Activated CD8-positive, alpha-beta memory T cell treated with anti-CD3 and anti-CD28 coated beads, Interleukin-2, amount 50 U/mL, for 4 hours (primary cell): ENCODE measurements around the gene GLRX5.

Experiments
- DNase-seq: peaks from one replicate; pipeline ENCODE4 v3.0.0-alpha.2; 2020

The GLRX5 gene

DNA sequence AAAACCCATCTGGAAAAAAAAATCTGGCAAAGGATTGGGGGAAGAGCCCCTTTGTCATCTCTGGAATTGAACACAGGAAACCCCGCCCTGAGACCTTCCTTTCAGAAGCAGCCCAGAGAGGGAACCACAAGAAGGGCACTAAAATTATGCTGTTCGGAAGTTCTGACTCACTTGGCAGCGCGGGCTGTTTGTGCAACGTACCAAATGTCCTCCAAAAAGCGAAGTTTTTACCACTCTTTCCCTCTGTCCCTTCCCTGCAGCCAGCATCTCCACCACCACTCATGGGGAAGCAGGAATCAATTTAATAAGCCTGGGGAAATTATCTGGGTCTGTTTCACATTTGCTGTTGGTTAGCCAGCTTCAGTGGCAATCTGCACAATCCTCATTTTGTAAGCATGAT is 15.2 kb upstream of the GLRX5 start:
- DNase-seq, result peak; percentile 67

DNA sequence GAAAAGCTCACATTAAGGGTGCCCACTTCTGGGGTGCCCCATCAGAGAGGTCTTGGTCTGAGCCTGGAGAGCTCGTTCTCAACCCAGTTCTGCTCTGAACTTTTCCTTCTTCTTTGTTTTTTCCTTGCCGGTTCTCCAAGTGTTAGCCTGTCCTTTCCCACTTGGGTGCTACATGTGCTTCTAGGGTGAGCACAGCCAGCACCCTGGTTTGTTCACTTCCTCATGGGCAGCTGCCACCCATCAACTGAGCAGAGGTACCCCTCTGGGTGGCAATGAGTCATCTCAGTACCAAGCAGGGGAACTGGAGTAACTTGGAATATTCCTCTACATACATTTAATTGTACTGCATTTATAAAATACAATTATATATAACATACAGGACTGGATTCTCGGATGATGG is 14.5 kb upstream of the GLRX5 start:
- peak; percentile 20 for DNase-seq

DNA sequence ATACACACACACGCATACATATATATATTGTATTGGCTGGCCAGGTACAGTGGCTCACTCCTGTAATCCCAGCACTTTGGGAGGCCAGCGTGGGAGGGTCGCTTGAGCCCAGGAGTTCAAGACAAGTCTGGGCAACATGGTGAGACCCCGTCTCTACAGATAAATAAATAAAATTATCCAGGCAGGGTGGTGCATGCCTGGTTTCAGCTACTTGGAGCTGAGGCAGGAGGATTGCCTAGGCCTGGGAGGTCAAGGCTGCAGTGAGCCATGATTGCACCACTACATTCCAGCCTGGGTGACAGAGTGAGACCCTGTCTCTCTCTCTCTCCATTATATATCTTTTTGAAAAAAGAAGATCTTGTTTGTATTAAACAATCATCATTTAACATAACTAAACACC is 13.8 kb upstream of the GLRX5 start:
- DNase-seq, result no peak

DNA sequence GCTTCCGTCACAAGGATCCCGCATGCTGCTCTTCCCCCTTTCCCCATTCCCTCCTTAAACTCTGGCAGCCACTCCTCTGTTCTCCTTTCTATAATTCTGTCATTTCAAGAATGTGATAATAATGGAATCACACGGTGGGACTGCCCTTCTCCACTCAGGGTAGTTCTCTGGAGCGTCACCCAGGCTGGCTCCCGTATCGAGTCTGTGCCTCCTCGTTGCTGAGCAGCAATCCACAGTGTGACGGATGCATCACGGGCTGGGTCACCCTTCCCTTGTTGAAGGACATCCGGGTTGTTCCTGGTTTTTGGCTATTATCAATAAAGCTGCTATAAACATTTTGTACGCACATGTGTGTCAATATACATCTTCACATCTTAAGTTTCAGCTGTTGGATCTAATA is 12.7 kb upstream of the GLRX5 start:
- DNase-seq, result no peak

DNA sequence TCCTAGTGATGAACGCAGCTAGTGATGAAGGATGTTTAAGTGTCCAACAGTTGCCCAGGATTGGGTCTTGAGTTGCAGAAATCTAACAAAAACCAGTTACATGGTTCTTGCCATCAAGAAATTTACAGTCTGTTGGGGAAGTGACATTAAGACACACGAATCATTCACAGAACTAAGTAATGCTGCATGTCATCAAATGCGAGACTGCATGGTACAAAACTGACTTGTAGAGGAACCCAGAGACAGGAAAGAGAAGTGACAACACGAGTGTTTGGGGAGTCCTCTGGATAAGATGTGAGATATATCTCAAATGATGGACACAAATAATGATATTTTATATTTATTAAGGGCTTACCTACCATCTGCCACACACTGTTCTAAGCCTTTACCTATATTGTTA is 12.3 kb upstream of the GLRX5 start:
- DNase-seq, result no peak

DNA sequence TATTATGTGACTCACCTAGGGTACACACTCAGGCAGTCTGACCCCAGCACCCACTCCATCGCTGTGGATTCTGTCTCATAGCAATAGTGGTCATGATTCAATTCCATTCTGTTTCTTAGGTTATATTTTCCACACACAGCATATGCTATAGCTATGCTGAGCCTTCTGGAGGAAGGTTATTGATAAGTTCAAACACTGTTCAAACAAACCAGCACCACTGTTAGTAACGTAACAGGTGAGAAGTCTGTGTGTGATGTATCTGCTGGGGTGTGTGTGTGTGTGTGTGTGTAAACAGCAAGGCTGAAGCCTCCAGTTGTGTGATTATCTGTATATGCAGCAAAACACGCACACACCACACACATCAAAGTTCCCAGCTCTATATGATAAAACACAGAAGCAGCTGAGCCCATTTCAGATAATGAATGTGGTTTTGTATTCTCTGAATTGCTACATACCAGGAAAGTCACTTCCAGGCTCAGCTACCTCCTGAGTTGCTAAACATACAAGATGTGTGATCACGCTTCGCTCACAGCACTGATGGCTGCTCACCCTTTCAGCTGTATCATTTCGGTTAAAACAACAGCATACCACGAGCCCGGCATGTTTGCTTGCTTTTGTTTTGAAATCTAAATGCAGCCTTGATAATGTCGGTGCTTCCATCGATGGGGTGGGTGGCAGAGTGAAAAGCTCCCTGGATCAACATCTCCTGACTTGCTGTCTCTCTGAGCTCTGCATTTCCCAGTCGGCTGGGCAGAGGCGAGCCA is 11.6 kb upstream of the GLRX5 start:
- DNase-seq, result peak; percentile 30

DNA sequence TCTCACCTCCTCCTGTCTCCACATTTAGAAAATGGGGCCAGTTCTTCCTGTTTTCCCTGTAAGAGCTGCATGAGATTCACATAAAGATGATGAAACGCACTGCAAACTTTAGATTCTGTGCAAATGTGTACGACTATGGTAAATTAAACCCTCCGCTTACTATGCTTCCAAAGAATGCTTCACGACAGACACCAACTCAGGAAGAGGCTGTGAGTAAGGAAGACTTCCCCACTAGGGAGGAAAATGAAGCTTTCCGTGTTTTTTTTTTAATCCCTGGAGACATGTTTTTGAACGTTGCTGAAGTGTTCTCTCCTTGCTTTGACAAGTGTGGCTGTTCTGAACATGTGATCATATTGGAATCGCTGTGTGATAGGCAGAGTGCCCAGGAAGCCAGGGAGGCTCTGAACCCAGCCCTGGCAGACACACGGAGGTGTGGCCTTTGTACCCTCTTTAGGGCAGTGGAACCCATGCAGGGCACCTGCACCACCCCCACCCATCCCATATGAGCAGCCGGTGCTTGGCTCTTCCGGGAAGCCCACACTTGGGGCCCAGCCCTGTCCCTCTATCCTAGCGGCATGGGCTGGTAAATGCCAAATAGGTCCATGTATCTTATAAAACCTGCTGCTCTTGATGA is 10.9 kb upstream of the GLRX5 start:
- DNase-seq, result peak; percentile 17

DNA sequence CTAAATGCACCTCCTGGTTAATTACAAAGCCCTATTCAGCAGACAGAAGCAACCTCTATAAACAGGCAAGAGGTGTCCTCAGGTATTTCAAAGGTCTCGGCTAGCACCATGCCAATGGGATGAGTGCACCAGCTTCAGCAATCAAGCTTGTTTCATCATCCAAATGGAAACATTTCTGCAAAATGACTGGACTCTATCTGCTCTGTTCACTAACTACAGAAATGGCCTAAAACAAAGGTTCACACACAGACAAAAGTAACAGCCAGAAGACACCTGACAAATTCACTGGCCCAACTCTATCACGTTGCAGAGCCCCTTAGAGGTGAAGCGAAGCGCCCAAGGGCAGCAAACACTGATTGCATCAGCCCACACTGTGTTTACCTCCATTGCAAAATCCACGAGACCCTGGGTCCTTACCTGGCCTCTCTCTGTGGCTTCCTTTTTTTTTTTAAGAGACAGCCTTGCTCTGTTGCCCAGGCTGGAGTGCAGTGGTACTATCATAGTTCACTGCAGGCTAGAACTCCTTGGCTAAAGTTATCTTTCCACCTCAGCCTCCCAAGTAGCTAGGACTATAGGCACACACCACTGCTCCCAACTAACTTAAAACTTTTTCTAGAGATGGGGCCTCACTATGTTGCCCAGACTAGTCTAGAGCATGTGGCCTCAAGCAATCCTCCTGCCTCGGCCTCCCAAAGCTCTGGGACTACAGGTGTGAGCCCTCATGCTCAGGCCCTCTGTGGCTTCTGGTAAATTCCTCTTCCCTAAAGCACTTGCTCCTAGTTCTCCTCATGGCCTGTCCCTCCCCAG is 9.9 kb upstream of the GLRX5 start:
- DNase-seq, result no peak

DNA sequence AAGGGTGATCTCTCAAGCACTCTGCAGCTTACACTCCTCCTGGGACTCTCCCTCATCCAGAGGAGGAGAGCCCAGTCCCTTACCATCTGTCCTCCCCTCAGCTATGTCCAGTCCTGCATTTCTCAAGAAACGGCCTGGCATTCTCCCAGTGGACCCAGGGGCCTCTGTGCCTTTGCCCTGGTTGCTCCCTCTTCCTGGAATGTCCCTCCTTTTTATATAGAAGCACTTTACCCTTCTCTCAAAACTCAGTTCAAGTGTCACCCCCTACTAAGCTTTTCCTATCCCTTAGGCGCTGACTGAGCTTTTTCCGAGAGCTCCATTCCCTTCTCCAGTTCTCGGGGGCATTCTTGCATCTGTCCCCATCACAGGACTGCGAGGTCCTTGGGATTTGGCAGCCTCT is 8.9 kb upstream of the GLRX5 start:
- DNase-seq, result no peak

DNA sequence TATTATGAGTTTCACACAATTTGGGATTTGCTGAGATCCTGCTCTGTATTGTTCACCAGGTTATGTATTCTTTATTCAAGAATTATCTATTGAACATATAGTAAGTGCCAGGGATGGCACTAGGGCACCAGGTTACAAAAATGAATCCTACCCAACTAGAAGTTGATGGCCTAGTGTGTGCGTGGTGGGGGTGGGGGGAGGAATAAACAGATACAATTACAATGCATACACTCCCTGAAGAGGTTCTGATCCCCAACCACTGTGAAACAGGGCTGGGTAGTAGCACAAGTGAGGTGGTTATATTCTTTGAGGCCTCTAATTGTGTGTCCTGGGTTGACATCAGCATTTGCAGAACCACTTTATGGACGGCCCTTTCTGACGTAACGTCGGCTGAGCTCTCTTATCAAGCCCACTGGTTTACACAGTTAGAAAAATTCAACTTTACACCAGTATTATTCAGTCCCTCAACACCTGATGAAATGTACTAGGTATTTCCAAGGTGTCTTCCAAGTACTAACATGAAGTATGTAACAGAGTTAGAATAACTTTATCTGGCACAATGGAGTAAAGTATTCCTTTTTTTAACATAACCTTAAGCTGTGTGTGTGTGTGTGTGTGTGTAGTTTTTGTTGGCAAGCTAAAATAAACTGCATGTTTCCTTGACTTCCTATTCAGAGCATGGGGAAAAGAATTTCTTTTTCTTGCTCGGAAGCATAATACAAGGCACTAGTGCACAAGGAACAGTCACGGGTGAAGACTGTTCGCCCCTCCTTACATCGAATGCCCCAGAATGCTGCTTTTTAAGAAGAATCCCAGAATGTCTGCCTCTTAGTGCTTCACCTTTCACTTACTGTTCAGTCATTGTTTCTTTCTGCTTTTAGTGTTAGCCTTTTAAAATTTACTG is 8.1 kb upstream of the GLRX5 start:
- DNase-seq, result no peak

DNA sequence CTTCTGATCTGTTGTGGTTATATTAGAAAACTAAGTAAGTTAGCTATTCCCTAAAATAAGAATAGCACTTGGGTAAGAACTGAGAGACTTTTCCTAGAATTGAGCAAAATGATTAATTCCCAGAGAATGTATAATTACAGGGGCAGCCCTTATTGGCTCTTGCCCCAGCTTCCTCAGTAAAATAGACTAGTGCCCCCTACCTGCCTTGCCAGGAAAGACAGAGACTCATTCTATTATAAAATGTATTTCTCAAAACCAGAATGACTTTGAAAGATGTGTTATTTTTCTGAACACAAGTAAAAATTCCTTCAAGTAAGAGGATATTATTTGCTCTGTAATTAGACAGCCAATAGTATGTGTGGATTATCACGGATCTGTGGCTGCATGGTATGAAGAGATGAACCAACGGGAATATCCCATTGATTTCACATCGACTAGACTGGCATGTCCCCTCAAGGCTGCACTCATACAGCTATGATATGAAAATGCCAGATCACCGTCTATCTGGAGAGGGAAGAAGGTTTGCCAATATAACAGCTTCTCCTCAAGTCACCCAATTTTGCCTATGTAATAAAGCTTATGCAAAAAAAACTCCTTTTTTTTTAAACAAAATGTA is 7.4 kb upstream of the GLRX5 start:
- peak; percentile 48 for DNase-seq

DNA sequence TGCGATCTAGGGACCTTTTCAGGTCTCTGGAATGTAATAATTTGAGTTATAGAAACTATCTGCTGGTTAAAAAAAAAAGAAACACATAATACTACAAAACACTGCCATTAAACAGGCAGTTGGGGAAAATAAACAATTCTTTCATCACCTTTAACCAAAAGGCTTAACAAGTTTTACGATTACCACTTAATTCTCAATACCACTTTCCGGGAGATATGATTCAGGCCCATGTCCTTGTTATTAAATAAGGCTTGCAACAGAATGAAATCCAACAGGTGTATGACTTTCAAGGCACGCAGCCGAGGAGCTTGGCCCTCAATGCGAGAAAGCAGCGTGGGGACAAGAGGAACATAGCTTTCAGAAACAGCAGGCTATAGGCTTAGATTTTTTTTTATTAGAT is 5.6 kb upstream of the GLRX5 start:
- no peak for DNase-seq

DNA sequence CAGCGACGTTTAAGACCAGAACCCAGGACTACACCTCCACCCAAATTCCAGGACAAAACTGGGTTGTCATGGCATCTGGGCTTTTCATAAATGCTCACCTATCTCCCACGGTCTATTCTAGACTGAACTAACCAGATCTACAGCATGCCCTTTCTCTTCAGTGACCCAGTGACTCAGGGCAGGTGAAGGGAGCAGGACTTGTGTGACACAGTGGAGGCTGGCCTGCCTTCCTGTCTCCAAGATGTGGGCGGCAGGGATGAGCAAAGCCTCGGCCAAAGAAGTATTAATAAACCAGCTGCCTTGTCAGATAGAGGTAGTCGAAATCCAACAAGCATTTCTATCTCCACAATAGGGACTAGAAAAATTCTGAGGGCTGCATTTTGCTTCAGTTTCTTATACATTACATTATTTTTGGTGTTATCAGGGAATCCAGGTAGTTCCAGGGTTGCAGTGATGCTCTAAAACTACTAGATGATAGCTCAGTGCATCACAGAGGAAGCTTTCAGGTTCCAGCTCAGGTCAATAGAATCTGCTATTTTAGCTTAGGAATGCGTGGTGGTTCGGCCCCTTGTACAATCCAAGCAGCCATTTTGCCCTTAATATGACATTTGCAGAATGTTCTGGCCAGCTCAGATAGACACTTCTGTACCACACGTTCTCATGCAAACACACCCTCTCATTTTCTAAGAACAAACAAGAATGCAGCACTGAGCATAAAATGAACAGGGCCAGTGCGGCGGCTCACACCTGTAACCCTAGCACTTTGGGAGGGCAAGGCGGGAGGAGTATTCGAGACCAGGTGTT is 4.2 kb upstream of the GLRX5 start:
- no peak for DNase-seq

DNA sequence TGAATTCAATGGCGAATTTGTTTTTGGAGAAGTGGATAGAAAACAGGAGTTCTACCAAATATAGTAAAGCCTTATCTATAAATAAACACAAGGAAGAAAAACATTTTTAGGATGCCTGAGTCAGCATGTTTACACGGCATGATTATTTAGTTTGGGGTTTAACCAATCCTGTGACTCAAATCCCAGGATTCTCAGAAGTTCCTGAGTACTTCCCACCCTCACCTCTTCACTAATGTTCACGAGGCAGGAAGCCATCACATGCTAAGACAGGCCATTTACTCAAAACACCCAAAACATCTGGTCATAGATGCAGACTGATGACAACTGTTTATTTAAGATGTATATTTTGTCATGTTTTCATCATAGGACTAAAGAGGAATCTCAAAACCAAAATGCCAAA is 3.4 kb upstream of the GLRX5 start:
- no peak for DNase-seq

DNA sequence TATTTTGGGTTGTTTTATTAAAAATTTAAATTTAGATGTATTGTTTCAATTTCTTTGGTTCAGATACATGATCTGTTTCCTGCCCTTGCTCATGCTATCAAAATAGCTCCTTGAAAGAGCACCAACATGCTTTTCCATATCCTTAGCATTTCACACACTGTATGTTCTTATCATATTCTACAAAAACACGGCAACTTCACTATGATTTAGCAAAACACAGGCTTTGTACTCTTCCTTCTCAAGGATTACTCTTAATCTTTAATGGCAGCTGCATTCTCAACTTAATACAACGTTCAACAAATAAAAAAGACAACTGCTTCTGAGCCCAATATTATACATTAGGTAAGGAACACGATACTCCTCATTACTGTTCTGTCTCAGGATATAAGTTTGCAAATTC is 2.9 kb upstream of the GLRX5 start:
- no peak for DNase-seq

DNA sequence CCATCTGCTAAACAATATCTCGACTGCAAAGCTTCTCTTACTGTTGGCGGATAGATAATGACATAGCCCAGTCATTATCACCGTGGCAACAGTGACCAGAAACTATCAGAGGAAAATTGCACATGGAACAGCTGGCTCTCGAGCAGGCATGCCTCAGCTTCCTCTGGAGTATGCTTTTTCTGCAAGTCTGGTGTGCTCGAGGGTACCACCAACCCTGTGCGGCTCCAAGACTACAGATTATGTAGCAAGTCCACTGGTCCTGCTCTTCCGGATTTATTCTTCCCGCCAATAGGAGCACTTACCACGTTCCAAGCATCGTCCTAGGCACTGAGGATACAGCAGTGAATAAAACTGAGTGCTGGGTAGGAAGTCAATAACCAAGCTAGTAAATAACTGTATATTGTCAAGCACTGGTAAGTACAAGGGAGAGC is 1.4 kb upstream of the GLRX5 start:
- no peak for DNase-seq

DNA sequence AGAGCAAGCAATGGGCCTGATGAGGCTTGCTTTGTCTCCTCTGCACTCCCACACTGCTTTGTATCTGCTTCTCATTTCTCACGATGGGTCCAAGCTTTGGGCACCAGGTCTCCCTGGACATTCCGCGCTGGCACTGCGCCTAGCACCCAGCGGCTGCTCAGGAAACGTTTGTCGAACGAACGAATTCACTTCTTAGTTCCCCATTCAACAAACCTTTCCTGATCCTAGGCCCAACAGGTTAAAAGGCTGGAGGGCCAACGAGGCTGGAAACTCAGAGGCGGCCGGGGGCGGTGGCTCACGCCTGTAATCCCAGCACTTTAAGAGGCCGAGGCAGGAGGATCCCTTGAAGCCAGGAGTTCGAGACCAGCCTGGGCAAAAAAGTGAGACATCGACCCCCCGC is 1.0 kb upstream of the GLRX5 start:
- no peak for DNase-seq

DNA sequence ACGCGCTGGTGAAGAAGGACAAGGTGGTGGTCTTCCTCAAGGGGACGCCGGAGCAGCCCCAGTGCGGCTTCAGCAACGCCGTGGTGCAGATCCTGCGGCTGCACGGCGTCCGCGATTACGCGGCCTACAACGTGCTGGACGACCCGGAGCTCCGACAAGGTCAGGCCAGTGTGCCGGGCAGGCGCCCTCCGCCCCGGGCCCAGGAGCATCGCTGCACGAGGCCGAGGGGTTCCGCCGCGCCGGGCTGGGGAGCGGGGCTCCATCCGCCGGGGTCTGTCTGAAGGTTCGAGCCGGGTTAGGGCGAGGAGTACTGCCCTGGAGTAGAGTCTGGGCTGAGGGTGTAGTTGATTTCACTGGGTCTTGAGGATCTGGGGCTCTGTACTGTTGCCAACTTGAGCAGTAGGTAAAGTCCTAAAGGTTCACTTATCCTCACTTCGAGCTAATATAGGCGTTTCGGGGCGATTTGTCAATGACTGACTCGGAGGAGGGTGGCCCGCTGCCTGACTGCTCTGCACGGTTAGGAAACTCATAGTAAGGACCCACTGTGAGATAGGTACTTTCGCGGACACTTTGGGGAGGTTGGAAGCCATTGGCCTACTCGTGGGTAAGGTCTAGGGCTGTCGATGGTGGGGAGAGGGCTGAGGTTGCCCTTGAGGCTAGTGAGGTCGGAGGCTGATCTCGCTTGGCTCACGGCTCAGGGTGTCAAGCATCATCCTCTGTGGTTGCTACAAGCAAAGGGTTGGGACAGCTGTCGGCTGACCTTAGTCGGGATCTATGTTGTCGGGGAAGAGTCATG is 574 bp downstream of the GLRX5 start:
- DNase-seq, result no peak

DNA sequence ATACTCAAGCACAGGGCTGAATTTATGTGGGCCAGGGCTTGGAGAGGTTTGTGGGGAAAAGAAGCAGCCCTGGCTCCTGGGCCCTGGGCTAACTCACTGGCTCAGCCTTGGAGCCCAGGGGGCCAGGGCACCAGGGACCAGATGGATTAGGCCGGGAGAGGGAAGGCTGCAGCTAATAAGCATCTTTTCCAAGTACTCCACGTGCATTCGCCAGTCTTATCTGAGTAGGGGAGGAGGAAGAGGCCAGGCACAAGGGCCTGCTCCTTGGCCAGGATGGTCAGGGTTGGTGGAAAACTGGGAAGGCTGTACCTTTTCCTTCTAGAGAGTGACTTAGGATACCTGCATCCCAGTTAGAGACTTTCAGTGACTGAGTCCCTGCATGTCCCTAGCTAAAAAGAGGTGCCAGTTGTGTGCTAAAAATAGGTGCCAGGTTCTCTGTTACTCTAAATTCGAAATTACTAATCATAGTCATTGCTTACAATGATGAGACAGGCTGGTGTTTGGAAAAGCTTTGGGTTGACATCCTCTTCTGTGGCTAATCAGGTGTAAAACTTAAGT is 1.3 kb downstream of the GLRX5 start:
- DNase-seq, result no peak

DNA sequence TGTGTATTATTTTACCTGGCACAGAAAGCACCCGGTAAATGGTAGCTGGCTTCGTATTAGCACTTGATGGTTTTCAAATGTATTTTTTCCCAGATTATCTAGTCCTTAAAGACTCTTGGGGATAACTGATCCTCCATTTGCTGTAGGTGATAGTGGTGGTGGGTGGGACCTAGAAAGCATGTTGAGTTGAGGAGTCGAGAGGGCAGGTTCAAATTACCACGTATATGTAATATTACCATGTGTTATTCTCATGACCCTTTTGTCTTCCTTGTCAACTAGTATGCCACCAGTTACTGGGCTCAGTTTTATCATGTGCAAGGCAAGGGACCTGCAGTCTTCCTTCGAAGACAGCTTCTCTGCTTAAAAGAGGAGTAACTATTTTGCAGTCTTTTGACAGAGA is 1.8 kb downstream of the GLRX5 start:
- DNase-seq, result no peak
